HG03457 (cell line): ENCODE measurements around the gene ASIC5.
"Not testable (repeated sequence)": the region's sequence is repeated elsewhere in the genome, so short reads cannot be mapped to it uniquely, and the experiment has no call there.

Experiments
- ATAC-seq: cut with Tn5 transposase; IDR thresholded peaks from one replicate; pipeline ENCODE4 v1.9.1; 2021; ENCODE audit warnings: moderate number of reproducible peaks; ENCODE audit not compliant: unreplicated experiment

ASIC5 gene, protein sequence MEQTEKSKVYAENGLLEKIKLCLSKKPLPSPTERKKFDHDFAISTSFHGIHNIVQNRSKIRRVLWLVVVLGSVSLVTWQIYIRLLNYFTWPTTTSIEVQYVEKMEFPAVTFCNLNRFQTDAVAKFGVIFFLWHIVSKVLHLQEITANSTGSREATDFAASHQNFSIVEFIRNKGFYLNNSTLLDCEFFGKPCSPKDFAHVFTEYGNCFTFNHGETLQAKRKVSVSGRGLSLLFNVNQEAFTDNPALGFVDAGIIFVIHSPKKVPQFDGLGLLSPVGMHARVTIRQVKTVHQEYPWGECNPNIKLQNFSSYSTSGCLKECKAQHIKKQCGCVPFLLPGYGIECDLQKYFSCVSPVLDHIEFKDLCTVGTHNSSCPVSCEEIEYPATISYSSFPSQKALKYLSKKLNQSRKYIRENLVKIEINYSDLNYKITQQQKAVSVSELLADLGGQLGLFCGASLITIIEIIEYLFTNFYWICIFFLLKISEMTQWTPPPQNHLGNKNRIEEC

DNA sequence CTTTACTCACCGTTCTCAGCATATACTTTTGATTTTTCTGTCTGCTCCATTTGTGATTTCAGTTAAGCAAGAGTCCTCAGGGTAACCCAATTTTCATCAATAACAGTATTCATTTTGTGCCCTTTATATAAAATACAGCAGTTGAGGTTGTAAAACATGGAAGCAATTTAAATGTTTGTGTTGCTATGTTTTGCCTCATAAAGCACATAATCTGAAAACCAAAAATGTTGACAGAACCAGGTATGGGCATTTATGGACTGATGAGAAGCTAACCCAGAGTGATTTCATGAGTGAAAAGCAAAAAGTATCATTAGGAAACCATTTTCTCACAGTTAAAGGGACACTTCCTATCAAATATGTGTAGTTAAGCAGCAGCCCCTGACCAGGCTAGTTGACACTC lies at the start of gene ASIC5:
Gene ASIC5 (minus strand): TSS at position 101 of the 400 bp plus-strand sequence. CDS start 51 bp downstream, at position 50.
- ATAC-seq, result no peak

DNA sequence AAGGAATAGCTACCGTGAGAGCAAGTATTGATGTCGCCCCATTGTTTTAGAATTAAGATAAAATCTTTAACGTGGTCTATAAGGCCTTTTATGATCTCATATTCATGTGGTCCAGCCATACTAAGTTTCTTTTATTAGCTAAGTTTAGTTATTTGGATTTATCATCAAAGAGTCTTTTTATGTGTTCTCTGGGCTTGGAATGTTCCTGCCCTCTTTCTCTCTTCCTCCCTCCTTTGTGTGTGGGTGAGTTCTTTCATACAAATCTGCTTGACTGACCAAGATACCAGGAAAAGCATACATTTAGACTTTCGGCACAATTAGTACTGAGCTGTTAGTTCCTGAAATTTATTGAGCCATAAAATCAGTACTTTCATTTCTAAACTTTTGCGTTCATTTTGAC lies 48.7 kb upstream of the ASIC5 start:
- ATAC-seq, result no peak

DNA sequence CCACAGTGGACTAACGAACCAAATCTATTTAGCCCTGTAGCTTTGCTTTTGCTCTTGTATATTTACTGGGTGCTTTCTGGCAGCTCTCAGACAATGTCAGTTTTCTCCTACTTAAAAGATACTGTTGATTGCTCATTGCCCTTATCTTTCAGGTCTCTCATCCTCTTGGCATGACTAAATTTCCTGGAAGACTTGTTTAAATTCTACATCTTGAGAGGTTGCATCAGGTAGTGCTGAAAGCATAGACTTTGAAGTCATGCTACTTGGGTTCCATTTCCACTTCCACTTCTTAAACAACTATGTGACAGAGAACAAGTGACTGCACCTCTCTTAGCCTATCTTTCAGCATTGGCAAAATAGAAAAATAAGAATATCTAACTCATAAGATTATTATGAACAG lies 45.8 kb upstream of the ASIC5 start:
- no peak for ATAC-seq

DNA sequence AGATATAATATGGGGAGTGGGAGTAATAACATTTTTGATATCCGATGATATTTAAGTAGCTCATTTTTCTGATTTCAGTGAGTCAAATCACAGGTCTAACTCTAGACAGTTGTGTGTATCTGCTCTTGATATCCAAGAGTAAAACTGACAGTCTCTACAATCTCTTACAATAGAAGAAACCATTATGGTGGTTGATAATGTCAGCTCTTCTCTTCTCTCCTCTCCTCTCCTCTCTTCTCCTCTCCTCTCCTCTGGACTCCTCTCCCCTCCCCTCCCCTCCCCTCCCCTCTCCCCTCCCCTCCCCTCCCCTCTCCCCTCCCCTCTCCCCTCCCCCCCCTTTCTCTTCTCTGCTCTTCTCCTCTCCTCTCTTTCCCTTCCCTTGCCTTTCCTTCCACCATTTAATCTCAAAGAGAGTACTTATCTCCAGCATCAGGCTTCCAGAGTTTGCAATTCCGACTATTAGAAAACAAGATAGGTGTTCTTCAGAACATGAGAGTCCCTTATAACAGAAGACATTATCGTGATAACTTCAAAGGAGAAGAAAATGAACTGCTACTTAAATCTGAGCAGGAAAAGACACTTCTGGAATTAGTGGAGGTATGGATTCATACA lies 43.6 kb upstream of the ASIC5 start:
- ATAC-seq, result no peak

DNA sequence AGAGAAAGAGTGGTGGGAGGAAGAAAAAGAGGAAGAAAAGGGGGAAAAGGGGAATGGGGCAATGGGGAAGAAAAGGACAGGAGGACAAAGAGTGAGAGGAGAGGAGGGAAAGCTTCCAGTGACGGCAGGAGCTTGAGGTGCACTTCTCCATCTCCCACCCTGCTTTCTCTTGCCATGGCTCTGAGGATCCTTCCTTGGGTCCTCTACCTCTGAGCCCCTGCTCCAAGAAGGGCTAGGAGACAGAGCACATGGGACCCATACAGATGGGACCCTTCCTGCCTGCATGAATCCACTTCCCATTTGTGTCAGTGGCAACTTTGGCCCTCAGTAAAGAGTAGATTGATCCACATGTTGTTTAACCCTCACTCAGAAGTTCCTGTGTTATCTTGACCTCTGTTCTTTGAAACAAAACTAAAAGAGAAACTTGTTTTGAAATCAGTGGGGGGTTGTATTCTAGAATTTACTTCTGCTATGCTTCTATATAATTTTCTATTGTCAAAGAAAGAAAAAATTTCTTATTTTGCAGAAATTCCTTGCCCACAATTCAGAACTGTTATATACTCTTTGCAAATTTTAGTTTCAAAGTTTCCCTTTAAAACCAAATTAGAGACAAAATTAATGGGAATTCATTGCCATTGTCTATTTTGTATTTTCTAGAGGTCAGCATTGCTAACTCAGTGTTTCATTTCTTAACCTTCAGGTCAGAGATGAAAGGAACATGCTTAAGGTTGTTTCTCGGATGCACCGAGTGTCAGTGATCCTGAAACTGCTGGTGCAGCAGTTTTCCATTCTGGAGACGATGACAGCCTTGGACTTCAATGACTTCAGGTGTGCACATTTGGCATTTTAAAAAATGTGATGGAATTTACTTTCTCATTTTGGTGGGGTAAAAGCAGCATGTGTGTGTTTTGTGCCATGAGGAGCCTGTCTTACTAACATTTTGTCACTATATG lies 42.4 kb upstream of the ASIC5 start:
- no peak for ATAC-seq

DNA sequence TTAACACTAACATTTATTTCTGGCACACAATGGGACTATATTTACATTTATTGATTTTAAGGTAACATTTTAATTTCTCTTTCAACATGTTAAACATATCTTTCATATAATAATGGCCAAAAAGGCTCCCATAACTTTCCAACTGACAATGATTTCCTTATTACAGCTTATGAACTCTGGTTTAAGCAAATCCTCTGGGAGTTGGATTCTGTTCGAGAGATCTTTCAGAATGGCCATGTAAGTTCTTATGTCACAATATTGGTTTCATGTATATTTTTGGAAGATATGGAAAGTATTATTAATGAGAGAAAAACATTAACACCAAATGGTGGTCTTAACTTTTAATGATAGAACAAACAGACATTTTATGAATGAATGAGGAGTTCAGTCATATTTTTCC lies 41.5 kb upstream of the ASIC5 start:
- no peak for ATAC-seq

DNA sequence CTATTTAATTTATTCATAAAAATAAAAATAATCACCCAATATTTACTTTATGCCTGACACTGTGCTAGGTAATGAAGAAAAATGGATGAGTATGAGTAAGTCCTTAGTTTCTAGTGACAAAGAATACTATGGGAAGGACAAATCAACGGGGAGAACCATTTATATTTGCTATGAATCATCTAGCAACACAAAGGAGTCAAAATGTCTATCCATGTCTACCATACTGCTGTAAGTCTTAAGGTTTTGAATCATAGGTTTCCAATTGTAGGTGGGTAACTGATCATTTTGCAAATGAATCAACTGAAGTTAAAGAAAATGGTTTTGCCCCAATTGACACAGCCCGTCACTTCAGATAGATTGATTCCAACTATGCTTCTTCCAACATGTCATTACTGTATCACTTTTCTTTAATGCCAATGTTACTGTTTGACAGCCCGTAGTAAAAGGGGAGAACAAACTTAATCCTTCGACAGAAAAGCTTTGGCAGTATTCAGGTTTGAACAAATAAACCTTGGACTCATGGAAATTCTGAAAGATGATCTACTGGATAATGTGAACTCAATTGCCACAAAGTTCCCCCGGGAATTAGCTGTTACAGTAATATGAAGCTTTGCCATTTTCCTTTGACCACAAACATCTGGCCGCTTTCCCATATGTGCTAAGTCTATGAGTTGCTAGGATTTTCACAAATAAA lies 40.6 kb upstream of the ASIC5 start:
- ATAC-seq, result no peak

DNA sequence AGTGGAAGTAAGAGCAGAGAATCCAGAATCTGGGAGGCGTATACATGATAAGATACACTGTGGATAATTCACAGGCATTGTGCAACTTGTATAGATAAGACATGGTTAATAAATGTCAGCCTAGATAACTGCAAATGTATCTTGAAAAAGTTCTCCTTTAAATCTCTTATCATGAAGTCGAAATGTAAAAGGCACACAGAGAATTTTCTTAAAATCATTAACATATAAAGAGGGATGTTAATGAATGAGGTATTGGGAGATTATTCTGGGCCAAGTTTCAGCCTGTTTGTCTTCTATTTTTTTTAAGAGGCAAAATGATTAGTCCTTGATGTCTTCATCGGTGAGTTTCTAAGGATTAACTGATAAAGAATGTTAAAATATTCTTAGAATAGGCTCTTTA lies 38.3 kb upstream of the ASIC5 start:
- no peak for ATAC-seq

DNA sequence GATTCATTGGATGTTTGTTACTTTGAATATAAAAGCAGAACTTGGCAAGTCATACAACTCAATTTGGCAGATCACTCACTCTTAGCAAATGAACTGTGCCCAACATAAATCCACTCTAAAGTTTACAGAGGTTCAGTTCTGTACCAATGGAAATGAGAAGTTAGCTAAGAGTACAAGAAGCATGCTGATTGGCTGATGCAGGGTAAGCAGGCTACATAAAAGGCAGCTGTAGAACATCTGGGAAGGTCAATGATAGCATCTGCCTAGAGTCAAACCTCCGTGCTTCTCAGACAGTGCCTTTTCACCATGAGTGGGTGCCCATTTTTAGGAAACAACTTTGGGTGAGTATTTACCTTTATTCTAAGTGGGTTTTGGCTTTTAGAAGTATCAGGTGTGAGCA lies 37.4 kb upstream of the ASIC5 start, which contains the start of gene TDO2:
Gene TDO2 (plus strand): TSS at position 244 of the 400 bp plus-strand sequence. CDS start 63 bp downstream, at position 307.
- ATAC-seq, result no peak

DNA sequence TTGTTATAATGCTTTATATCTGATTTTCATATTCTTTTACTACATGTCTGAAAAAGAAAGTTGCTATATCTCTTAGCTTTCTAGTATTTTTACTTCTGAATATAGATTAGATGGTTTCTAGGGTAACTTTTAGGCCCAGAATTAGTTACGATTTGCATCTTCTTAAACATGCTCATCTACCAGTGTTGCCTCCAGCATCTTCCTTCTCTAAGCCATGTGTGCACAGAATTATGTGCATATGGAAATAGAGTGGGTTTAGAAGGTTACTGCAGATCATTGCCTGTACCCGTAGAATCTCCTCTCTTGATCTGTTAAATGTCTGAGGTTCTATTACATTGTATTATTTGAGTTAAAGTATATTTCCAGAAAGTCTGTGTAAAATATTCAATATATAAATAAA lies 34.9 kb upstream of the ASIC5 start:
- no peak for ATAC-seq

DNA sequence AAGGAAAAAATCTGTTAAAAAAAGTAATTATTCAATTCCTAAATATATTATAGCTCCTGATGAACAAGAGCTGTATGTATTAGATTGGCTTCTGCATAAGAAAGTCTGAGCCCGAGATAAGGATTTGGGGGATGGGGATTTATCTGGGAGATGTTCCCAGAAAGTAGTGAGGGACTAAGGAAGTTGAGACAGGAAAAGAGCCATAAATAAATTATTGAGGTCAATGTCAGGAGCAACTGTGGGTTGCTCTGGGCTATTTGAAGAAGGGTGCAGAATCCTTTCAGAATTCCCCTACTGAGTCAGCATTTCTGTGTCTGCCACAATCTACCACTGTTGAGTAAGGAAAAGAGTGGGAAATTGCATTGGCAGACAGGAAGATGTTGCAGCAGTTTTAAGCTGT lies 34.3 kb upstream of the ASIC5 start:
- no peak for ATAC-seq

DNA sequence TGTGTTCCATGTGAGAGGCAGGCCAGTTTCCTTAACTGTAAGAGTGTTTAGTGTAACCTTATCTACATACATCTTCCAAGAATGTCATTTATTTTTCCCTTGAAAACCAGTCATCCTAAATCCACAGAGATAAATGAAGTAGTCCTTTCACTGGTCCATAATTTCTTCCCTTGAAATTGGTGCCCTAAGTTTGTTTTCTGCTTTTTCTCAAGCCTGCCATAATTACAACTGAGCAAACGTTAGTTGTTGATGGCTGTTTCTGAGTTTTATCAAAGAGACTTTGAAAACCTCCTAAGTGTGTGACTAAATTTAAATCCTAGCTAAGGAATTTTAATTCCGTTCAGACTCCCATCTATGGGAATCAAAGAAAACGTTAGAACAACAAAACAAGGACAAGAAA lies 33.8 kb upstream of the ASIC5 start:
- no peak for ATAC-seq

DNA sequence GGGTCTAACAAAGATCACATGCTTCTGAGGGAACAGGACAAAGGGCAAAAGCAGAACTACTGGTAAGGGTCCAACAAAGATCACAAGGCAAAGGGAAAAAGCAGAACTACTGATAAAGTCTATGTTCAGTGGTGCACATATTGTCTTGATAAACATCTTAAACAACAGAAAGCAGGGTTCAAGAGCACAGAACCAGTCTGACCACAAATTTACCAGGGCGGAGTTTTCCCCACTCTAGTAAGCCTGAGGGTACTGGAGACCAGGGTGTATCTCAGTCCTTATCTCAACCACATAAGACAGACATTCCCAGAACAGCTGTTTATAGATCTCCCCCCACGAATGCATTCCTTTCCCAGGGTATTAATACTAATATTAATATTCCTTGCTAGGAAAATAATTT lies 32.3 kb upstream of the ASIC5 start:
- ATAC-seq, result not testable (repeated sequence)

DNA sequence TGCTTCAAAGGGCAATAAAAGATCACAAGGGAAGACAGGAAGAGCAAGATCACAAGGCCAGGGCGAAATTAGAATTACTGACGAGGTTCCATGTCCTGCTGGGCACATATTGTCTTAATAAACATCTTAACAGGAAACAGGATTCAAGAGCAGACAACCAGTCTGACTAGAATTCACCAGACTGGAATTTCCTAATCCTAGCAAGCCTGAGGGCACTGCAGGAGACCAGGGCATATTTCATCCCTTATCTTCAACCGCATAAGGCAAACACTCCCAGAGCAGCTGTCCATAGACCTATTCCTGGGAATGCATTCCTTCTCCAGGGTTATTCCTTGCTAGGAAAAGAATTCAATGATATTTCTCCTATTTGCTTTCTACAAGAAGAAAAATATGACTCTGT lies 25.0 kb upstream of the ASIC5 start:
- ATAC-seq, result no peak

DNA sequence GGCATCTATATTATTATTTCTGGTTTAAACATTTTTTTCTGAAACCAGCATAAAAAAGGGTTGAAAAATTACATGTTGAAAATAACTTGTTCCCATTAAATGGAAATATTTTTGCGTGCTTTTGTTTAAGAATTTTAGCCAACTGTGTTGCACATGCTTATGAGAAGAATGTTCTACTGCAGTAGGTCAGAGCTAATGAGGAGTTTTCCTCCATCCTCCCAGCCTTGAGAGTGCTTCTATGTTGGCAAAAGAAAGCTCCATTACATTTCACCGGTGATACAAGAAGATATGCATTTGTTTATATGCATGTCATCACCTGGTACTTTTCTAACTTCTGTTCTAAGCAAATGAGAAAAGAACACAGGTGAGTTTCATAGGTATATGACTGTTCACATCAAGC lies 23.9 kb upstream of the ASIC5 start:
- no peak for ATAC-seq

DNA sequence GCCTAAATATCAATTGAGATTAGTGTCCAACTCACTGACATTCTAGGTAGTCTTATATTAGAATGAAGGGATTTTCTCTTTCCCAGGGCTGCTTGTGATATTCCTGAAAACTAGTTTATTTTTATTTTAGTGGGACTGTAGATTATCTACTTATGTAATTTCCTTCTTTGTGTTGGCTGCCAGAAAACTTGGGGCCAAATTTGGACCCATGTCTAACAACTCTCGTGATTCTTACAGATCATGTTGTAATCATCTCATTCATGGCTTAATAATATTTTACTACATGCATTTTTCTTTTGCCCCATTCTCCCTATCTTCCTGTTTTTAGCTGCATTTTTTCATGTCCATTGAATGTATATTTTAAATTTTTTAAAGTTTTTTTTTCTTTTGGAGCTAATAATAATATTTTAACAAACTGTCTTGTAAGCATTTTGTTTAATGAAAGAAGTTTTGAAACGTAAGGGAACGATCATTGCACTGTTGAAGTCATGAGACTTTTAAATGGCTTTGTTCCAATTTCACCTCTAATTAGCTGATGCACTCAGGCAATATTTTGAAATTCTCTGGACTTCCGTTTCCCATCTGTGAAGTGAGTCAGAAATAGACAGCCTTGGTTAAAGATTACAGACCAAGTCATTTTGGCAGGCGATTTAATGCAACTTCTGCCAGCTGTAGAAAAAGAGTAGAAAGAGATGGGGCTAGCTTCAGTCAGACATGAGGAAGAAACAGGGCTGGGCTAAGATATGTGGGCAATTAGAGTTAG lies 23.1 kb upstream of the ASIC5 start:
- ATAC-seq, result peak; percentile 97

DNA sequence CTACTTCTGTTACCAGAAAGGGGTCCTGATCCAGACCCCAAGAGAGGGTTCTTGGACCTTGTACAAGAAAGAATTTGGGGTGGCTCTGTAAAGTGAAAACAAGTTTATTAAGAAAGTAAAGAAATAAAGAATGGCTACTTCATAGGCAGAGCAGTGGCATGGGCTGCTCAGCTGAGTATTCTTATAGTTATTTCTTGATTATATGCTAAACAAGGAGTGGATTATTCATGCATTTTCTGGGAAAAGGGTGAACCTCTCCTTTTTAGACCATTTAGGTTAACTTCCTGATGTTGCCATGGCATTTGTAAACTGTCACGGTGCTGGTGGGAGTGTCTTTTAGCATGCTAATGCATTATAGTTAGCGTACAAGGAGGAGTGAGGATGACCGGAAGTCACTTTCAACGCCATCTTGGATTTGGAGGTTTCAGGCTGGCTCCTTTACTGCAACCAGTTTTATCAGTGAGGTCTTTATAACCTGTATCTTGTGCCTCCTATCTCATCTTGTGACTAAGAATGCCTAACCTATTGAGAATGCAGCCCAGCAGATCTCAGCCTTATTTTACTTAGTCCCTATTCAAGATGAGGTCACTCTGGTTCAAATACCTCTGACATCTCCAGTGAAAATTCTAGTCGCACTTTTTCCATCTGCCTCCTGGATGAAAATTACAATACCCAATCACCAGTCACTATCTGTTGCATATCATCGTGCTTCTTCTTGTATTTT lies 21.9 kb upstream of the ASIC5 start:
- ATAC-seq, result no peak

DNA sequence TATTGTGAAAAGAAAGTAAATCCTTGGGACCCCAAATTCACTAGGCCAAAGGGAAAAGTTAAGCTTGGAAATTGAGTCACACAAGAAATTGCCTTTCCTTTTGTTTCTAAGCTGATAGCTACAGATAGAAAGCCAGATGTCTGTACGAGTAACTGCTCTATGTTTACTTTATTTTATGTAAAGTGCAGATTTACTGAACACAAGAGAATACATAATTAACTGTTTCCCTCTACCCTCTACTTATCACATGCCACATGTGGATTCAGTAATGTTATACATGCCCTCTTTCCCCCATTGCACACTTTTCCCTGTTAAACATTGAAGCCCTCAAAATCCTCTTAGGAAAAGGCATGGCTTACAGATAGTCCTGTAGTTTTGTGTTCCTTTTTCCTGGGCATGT lies 21.0 kb upstream of the ASIC5 start:
- no peak for ATAC-seq

DNA sequence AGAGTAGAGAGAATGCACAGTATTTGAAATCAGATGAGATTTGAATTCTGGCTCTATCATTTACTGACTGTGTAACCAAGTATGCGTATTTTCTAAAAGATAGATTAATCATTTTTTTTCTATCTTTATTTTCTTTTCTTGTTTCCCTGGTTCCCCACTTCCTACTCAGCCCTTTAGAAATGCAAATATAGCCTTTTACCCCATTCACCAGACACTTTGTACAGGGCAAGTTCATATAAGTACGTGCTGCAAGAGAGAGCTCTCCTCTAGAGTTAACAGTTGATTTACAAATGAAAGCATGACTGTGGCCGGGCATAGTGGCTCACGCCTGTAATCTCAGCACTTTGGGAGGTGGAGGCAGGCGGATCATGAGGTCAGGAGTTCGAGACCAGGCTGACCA lies 19.6 kb upstream of the ASIC5 start:
- no peak for ATAC-seq
